Measurements from ENCODE around the gene RAC2.

The RAC2 gene

DNA sequence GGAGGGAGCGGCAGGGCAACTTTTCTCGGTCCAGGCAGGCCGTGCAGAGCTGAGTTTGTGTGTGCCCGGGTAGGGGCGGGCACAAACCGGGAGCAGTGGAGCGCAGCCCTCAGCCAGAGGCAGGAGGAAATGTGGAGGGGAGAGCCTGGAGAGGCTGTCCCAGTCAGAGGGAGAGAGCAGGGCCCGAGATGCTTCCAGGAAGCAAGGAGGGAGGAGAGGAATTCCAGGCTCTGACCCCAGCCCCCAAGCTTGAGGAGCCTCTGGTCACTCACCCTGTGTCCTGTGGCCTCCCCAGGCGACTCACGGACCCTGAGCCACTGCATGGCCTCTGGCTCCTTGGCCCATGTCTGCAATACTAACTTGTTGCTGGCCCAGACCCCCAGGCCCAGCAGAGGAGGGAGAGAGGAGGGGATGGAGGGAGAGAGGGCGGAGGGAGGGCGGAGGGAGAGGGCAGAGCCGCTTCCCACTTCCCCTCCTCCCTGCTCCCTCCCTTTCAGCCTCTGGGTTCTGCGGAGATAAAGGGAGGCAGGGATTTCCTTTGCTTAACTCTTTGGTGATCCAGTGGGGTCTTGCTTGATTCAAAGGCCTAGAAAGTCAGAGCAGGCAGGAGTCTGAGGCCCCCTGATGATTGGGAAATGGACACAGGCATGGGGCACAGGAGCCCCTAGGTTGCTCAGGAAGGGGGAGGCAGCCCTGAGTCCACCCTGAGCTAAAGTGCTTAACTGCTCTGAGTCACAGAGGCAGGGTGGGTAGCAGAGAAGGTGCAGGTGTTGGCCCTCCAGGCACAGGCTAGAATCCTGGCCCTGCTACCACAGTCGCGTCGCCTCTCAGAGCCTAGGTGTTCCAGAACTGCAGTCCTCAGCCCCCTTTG lies 55.9 kb downstream of the RAC2 start, which contains the start of gene C1QTNF6:
Gene C1QTNF6, minus strand, starts transcription at position 357 of the 871 bp plus-strand sequence. Its CDS starts 34 bp downstream, at position 323.
- no peak for DNase-seq (ENCODE audit: low spot score)

DNA sequence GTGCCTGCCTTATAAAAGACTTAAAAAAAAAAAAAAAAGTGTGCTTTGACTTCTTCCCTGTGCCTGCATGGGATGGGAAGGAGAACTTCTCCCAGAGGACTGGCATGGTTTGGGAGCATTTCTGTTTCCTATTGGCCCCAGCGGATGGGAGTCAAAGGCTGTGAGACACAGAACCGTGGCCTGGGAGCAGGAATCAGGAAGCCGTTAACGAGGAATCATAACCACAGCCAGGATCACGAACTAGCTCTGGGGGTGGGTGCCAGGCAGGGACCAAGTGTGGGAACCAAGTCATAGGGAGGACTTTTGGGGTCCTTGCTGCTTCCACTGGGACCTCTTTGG lies 56.5 kb downstream of the RAC2 start:
- no peak for DNase-seq (ENCODE audit: low spot score)

DNA sequence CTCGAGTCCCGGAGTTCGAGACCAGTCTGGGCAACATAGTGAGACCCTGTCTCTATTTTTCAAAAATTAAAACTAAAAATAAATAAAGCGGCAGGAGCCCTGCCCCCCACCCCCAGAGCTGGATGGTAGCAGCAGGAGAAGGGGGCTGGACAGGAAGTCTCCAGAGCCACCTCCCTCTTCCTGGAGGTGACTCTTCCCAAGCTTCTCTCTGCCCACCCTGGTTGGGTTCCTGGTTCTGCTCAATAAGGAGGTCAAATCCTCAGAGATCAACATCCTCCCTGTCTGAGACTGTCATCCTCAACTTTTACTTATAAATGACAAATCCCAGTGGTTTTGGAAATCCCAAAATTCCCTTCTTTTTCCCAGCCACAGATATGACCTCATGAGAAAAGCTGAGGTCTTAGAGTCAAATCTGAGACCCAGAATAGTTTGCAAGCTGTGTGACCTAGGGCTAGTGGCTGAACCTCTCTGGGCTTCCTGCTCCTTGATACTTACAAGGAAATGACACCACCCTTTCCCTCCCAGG lies 57.0 kb downstream of the RAC2 start:
- no peak for DNase-seq (ENCODE audit: low spot score)

DNA sequence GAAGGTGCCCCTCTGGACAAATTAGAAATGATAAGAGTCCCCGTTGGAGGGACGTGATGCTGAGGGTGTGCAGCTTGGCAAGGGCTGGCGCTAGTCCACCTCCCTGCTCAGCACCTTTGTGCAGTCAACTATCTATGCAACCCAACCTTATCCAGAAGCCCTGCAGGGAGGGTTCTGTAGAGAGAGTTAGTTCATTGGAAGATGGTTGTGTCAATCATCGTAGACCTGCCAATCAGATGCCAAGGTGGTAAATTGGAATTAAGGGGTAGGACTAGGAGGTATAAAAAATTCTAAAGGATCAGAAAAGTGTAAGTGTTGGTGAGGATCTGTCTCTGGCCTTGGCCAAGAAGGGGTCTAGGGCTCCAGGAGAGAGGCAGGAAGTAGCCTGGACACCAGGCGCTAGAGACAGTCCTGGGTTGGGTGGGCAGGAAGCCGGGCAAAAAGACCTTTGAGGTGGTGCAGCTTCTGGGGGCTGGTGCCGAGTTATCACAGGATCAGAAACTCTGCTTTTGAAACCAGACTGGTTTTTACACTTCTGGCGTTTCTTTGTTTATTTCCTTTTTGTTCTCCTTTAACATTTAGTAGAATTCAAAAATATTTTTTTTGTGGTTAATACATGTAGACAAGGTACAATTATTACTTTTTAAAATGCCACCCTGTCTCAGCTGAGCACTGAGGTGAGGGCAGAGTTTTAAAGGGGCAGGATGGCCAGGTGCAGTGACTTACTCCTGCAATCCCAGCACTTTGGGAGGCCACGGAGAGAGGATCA lies 57.7 kb downstream of the RAC2 start:
- DNase-seq (ENCODE audit: low spot score): peak; percentile 73

DNA sequence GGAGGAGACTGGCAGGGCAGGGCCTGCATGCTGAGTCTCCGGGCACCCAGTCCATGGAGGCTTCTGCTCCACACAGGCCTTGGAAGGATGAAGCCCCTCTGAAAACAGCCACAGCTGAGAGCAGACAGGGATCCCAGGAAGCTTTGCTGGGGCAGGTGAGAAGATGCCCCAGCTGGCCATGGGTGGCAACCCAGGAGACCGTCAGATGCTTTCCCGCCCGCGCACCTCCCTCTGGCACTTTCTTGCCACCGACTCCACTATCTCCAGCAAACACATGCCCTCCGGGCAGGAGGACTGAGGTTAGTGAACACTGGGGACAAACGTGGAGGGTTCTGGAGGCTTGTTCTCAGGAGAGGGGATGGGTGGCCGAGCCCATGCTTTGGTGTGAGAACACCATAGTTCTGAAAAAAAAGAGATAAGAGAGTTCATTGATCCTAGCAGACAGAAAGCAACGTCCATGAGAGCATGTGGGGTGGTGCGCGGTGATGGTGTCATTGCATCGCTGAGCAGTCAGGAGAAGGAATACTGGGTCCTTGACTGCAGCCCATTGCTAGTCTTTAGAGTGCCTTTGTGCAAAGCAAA lies 58.3 kb downstream of the RAC2 start:
- DNase-seq (ENCODE audit: low spot score): no peak

DNA sequence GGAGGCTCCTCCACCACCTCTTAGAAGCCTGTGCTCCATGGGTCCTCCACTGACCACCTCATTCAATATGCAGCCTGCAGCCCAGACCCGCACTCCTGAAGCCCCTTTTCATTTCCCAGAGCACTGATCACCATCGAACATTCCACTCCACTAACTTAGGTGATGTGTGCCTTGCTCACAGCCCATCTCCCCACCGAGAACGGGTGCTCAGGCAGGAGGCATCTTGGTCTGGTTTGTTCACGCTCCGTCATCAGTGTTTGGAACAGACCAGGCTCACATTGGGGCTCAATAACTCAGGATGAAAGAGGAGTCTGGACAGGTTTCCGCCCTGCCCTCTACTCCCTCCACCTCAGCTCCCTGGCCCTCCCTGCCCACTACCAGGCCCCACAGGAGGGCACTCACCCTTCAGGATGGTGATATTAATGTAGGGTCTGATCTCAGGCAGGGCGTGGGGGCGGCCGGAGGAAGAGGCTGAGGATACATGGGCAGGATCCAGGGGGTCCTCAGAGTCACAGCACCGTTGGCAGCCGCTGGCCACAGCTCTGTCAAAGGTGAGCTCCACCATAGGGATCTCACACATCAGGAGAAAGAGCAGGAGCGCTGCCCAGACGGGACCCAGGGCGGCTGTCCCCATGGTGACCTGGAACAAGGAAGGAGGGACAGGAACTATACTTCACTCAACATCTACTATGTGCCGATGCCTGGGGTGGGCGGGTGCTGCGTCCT lies 59.1 kb downstream of the RAC2 start:
- no peak for DNase-seq (ENCODE audit: low spot score)

DNA sequence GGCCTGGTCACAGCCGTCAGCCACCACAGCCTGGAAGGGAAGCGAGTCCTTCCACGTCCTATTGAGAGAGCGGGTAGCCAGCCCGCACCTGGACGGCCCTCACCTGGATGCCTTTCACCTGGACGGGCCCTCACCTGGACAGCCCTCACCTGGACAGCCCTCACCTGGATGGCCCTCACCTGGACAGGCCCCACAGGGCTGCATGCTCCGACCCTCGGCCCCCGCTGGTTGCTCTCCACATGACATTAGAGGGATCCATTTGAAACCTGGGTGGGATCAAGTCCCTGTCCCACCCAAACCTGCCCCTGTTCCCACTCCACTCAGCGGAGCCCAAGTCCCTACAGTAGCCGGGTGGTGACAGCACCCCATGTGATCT lies 59.7 kb downstream of the RAC2 start:
- no peak for DNase-seq (ENCODE audit: low spot score)

DNA sequence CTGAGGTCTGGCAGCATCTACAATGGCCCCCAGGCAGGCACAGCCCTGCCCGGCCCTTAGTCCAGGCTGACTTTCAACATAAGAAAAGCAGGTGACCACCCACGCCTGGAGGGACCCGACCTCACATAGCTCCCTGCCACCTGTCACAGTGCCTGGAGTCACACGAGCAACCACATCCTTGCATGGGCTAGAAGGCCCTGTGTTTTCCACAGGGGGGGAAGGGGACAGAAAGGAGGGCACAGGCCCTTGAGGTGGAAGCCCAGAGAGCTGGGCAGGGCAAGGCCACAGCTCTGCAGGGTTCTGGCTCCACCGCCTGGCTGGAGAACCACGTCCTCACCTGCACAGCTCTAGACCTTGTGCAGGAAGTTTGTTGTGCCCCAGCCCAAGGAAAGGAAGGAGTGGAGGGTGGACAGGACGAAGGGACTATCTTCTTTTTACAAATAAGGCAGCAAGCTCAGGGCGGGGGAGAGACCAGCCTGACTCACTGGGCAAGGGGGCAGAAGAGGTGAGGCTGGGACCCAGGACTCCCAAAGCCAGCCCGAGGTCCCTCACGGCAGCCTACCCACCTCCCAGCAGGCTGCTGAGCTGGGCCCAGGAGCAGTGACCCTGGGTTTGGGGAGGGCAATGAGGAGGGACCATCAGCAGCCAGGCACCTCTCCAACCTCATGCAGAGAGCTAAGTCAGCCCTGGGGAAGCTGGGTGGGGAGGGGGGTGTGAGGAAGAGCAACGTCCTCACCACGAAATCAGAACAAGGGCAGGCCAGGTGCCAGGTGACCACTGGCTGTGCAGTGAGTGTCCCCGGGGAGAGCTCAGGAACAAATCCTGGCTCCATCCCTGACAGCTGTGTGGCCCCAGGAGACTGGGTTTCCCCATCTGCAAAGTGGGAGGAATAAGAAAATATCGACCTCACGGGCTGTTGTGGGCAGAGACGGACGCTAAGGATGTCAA lies 60.4 kb downstream of the RAC2 start:
- DNase-seq (ENCODE audit: low spot score): no peak

DNA sequence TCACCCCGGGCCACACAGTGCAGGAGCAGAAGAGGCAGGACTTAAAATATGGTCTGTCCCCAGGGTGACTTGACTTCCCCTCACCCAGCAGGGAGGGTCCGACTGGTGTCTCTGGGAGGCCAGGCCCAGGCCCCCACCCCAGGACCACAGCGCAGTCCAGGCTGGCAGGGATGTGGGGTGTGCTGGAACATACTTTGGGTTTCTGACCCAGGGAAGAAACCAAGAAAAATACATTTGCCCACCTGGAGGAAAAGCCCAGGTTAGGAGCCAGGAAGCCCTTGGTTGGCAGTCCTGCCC lies 61.2 kb downstream of the RAC2 start:
- DNase-seq (ENCODE audit: low spot score): no peak

DNA sequence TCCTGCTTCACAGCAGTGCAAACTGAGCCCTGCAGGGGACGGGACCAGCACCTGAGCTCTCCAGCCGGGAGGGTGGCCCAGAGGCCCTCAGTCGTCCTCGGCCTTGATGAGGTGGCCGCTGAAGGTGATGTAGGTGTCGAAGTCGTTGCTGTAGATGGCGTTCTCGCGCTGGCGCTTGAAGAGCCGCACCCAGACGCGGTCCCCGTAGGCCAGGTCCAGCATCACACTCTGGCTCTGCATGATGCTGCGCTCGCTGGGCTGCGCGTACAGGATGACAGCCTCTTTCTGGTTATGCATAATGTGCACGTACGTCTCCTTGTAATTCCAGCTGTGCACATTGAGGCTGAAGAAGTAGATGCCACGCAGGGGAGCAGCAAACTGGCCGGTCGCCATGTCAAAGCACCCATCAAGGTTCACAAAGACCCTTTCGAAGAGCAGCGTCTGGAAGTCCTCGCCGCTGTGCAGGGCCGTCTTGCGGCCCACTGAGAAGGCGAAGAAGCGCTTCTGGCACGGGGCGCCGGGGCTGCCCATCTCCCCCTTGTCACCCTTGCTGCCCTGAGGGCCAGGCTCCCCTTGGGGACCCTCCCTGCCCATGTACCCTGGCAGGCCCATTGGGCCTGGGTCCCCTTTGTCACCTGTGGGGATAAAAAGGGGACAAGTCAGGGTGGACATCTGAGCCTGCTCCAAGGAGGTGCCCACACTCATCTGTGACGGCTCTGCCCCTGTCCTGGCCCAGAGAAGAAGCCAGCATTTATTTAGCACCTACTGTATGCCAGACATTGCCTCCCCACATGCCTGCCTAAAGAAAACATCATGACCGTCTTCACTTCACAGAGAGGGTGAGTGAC lies 61.7 kb downstream of the RAC2 start:
- no peak for DNase-seq (ENCODE audit: low spot score)

DNA sequence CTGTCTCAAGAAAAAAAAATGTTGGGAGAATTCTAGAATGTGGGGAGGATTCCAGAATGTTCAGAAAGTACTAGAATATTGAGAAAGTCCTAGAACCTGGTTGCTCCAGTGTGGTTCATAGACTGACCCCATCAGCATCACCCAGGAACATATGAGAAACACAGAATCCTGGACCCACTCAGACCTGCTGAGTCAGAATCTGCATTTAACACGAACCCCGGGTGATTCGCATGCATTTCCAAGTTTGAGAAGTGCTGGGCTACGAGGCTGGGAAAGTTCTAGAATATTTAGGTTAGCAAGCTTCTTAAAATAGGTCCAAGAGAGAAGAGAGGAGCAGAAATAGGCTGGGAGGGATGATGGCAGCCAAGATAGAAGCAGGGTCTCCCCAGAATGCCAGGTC lies 62.4 kb downstream of the RAC2 start:
- no peak for DNase-seq (ENCODE audit: low spot score)

DNA sequence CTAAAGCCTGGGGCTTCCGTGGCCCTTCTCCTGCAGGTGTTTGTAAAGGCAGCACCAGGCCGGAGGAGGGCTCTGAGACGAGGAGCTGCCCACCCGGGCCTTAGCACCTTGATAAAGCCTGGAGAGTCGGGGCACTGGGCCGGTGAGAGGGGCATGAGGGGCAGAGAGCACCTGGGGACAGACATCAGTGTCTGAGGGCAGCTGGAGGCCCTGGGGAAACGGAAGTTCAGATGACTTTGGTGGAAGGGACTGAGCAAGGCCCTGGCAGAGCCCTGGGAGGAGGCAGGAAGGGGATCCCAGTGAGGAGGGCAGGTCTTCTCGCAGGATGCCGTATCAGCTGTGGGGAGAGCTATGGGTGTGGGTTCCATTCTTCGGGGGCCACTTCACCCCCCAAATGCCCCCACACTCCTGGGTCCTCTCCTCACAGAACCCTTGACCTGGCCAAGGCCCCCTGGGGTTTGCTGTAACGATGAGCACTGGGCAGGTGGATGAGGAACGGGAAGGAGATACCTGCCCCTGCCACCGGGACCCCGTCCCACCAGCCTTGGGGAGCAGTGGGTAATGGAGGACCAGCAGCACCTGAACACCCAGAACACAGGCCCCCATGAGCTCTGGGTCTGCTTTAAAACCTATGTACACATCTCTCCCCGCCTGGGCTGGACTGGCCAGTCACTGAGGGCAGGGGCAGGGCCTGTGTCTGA lies 63.4 kb downstream of the RAC2 start:
- DNase-seq (ENCODE audit: low spot score): no peak

DNA sequence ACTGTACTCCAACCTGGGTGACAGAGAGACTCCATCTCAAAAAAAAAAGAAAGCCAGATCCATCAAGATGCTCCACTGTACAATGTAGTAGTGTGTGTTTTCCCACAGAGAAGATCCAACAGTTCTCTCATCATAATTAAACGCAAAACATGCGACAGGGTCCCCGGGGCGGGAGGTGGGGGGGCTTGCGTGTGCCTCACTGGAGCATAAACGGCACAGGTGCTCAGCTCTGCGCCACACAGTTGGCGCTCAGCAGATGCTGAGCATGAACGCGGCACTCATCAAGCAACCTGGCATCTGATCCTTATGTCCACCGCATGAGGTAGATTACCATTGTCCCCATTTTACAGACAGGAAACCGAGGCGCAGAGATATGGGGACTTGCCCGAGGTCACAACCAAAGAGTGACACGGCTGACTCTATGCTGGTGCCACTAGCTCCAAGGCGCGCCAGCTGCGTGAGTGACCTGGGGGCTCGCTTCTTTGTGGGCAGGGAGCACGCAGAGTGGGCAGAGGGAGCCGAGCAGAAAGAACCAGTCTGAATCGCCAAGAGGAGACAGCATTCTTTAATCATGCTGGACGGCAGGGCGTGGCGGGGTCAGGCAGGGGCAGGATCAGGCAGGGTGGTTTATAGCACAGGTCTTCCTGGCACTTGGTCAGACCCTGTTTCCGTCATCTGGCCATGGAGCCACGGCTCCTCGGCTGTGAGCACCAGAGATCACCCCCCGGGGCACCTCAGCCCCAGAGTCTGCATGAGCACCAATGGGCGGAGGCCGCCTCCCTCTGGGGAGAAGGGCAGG lies 64.2 kb downstream of the RAC2 start:
- no peak for DNase-seq (ENCODE audit: low spot score)

DNA sequence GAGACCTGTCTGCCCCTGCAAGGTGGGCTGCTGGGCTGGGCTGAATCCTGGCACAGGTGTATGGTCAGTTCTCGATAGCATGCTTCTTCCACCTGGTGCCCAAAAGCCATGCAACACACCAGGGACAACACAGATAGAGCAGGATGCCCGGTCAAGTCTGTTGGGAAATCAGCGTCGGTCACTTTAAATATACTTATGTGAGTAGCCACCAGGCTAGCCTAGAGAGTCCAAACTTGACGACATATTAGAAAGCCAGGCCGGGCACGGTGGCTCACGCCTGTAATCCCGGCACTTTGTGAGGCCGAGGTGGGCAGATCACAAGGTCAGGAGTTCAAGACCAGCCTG lies 65.0 kb downstream of the RAC2 start:
- no peak for DNase-seq (ENCODE audit: low spot score)

DNA sequence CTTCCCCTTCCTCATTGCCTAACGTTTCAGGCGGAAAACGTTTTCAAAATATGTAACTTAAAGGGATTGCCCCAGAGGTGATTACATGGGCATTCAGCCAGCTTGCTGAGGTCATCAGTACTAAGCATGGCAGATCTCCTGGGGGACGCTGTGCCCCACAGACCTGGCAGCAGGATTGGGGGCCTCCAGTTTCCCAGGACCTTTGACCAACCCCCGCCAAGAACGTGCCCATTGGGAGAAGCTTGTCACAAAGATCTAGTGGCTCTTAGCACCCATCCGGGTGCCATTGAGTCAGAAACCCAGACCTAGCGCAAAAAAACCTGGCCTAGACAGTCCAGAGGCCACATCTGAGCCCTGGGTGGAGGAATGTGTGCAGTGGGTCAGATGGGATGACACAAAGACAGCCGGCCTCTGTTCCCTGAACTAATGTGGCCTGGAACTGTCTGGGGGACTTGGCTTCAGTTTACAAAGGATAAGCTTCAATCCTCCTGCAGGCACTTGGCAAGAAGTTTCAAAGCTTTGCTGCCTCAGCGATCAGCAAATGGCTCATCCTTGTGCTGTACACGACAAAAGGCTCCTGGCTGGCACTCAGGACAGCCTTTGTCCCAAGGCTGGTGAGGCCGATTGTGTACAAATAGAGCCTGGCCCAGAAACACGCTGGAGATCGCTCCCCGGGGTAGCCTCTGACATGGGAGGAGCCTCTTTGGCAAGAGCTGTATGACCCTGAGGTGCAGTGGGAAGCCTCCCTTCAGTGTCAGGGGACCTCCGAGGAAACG lies 65.5 kb downstream of the RAC2 start:
- no peak for DNase-seq (ENCODE audit: low spot score)

DNA sequence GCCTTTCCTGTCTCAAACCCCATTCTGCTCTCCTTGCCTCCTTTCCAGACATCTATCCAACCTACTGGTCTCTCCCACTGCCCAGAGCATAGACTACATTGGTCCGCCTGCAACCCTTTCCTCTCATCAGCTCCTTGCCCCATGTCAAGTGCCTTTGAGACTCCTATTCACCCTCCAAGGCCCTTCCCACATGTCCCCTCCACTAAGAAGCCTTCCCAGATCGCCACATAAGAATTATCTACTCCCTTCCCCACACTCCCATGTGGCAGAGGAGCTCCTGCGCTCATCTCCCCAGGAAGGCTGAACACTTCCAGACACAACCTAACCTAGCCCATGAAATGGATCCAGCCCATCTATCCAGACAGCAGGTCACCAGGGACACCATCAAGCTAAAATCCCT lies 66.3 kb downstream of the RAC2 start:
- no peak for DNase-seq (ENCODE audit: low spot score)

DNA sequence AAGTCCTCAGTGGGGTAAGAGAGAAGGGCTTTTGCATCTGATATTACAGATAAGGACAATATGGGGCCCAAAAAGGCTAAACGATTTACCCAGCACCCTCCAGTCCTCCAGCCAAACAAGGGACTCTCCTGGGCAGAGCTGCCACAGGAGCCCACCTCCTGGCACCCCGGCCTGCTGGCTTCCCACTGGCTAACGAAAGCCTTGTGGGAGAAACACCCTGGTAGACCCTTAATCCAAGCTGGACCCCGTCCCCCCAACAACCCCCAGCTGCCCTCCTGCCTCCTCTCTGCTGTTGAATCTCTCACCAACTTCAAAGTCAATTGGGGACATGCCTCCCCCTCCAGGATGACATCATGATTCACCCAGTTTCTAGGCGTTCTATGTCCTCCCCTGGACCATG lies 66.8 kb downstream of the RAC2 start:
- no peak for DNase-seq (ENCODE audit: low spot score)

DNA sequence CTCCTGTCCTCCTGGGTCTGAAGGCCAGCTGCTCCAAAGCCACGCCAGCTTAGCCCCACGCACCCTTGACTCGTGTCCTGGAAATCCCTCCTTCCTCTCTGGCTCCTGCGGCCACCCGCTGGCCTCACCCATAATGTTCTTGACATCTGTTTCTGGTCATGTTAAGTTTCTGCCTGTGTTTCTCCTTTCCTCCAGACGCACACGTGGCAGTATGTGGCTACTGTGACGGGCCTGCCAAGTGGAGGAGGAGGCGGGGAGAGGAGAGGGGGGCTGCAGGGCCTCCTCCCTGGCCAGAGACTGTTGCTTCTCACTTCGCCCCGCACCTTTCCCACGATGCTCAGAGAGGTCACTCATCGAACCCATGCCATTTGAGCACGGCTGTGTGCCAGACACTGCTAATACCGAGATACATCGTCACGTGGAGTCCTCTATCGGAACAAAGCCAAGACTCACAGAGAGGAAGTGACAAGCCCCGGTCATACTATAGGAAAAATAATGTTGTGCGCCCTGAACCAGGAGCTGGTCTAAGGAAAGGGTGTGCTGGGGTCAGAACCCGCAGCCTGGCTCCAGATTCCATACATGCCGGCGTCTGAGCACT lies 67.5 kb downstream of the RAC2 start:
- DNase-seq (ENCODE audit: low spot score): no peak
